HFFc6 (cell line): ENCODE results near the gene CUX1. TPM values are rescaled to one million over a fixed set of nuclear protein-coding genes. Genes with fewer than 3 reads are reported as not detected.

ENCODE experiments used
- DNase-seq: peaks from one replicate; pipeline ENCODE4 v3.0.0-alpha.2; 2018
- H3K27ac Mint-ChIP-seq: 2 replicates; pipeline ENCODE4 v1.8.0; 2020; ENCODE audit warnings: mild to moderate bottlenecking, mixed read lengths
- H3K27me3 Mint-ChIP-seq: 2 replicates; pipeline ENCODE4 v1.8.0; 2021; ENCODE audit warnings: mild to moderate bottlenecking, moderate library complexity, mixed read lengths; ENCODE audit not compliant: insufficient read depth
- H3K36me3 Mint-ChIP-seq: 2 replicates; pipeline ENCODE4 v1.8.0; 2021; ENCODE audit warnings: low read depth, mixed read lengths
- H3K4me1 Mint-ChIP-seq: 2 replicates; pipeline ENCODE4 v1.8.0; 2020; ENCODE audit warnings: low read depth, mixed read lengths
- H3K4me3 Mint-ChIP-seq: 2 replicates; pipeline ENCODE4 v1.8.0; 2020; ENCODE audit warnings: mild to moderate bottlenecking, moderate library complexity, mixed read lengths
- H3K9me3 Mint-ChIP-seq: 2 replicates; pipeline ENCODE4 v1.8.0; 2020; ENCODE audit warnings: mild to moderate bottlenecking, mixed read lengths
- total RNA-seq, 6 experiments: library from RNA; stranded (reverse); fragmentation: NEBNext Ultra II Directional; extraction: Animal tissue kit (Norgen Biotek cat#: 25700); gene quantifications; 2 replicates in 1 of 6; 3 replicates in 5 of 6; pipeline ENCODE4 v1.2.3, GENCODE V29; 2021
- TF ChIP-seq, protein P1 (sequence below): fragments of 200-600 bp; sonication (generic); IDR thresholded peaks from 2 replicates; pipeline ENCODE4 v1.5.0; 2021; ENCODE audit warnings: antibody characterized with exemption, mild to moderate bottlenecking

CUX1 gene
- total RNA-seq, 6 experiments from 2014 or later = 46.9 to 64.2 (median 51.6) TPM

DNA sequence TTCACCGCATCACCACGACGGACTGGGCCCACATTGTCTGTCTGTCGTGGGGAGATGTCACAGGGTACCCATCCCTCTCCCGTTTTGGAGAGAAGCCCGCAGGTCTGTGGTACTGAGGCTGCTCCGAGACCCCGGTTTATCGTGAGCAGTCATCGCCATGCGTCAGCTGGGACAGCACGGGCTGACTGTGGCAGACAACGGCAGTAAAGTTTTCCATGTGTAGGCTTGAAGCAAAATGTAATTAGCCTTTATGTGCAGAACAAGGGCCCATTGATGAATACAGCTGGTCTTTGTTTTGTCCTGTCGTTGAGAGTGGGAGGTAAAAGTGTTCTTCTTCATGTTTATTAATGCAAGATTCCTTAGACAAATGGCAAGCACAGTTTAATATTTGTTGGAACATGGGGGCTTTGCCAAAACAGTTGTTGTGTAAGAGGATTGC is 301.8 kb downstream of the CUX1 start:
- no peak for DNase-seq
- Mint-ChIP-seq H3K4me1 (peaks cover 33% of the 10 kb centered on the region), H3K27ac (no peak overlapping the region), H3K9me3 (no peaks in the 10 kb centered on the region), H3K36me3 (peaks cover 19% of the 10 kb centered on the region), H3K27me3 (no peaks in the 10 kb centered on the region; the same call in 1 of the 2 replicates), H3K4me3 (no peak overlapping the region)
- TF ChIP-seq, protein P1, sequence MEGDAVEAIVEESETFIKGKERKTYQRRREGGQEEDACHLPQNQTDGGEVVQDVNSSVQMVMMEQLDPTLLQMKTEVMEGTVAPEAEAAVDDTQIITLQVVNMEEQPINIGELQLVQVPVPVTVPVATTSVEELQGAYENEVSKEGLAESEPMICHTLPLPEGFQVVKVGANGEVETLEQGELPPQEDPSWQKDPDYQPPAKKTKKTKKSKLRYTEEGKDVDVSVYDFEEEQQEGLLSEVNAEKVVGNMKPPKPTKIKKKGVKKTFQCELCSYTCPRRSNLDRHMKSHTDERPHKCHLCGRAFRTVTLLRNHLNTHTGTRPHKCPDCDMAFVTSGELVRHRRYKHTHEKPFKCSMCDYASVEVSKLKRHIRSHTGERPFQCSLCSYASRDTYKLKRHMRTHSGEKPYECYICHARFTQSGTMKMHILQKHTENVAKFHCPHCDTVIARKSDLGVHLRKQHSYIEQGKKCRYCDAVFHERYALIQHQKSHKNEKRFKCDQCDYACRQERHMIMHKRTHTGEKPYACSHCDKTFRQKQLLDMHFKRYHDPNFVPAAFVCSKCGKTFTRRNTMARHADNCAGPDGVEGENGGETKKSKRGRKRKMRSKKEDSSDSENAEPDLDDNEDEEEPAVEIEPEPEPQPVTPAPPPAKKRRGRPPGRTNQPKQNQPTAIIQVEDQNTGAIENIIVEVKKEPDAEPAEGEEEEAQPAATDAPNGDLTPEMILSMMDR = no peak

DNA sequence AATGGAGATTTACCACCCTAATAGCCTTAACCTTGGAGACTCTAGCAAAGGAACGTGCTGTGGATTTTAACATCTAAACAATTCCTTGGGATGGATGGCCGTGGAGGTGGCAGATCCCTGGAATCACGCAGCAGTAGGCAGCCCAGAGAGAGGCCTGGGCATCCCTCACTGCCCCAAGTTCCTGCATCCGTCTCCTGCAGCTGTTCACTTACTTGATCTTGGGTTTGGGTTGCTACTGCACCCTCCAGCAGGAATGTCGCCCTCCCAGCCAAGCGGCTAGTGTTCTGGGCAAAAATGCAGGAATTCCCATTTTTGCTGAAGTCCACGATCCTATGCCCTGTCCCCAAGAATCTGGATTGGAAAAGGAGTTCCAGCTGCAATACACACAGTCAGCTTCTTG is 302.5 kb downstream of the CUX1 start:
- peaks cover 19% of the 10 kb centered on the region for H3K36me3 Mint-ChIP-seq
- no peak overlapping the region for H3K4me3 Mint-ChIP-seq
- H3K9me3 Mint-ChIP-seq = no peaks in the 10 kb centered on the region
- no peak overlapping the region for H3K27ac Mint-ChIP-seq
- peaks cover 40% of the 10 kb centered on the region for H3K4me1 Mint-ChIP-seq
- TF ChIP-seq, protein P1 = no peak
- DNase-seq = no peak
- H3K27me3 Mint-ChIP-seq = no peaks in the 10 kb centered on the region; the same call in 1 of the 2 replicates

DNA sequence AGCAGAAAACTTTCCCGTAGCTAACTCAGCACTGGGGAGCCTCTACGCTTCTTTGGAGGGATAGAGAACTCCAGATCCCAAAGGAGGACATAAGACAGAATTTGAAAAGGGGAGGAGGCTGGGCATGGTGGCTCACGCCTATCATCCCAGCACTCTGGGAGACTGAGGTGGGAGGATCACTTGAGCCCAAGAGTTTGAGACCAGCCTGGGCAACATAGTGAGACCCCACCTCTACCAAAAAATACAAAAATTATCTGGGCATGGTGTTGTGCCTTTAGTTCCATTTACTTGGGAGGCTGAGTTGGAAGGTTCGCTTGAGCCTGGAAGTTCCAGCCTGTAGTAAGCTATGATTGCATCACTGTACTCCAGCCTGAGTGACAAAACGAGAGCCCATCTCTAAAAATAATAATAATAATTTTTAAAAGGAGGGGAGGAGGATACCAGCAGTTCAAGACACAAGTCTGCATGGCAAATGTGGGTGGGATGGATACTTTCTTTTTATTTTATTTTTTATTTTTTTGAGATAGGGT is 303.3 kb downstream of the CUX1 start:
- H3K36me3 Mint-ChIP-seq = peaks cover 12% of the 10 kb centered on the region
- TF ChIP-seq, protein P1 = no peak
- no peak overlapping the region for H3K4me3 Mint-ChIP-seq
- no peaks in the 10 kb centered on the region; the same call in 1 of the 2 replicates for H3K27me3 Mint-ChIP-seq
- H3K9me3 Mint-ChIP-seq = no peaks in the 10 kb centered on the region
- no peak for DNase-seq
- H3K27ac Mint-ChIP-seq = no peak overlapping the region
- H3K4me1 Mint-ChIP-seq = peaks cover 47% of the 10 kb centered on the region

DNA sequence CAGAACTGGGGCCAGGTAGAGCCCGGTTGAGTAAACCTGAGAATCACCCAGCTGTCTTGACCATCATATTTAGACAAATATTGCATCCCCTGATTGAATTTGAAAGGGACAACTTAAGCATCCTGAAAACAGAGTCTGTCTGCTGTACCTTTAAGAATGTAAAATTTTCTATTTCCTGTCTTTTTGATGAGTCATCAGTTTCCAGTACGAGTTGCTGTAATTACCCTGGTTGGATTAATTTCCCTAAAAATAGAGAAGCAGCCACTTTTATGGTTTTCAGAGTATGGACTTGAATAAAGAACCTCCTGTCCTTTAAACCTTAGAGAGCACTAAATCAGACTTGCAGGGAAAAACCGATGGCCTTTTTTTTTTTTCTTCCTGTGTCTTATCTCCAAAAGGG is 304.6 kb downstream of the CUX1 start:
- Mint-ChIP-seq H3K27ac (peak overlapping the region; percentile 88), H3K27me3 (peaks cover 1% of the 10 kb centered on the region; the same call in 1 of the 2 replicates), H3K4me1 (peaks cover 47% of the 10 kb centered on the region), H3K9me3 (no peaks in the 10 kb centered on the region), H3K36me3 (no peaks in the 10 kb centered on the region), H3K4me3 (peak overlapping the region; percentile 63)
- TF ChIP-seq, protein P1 = no peak
- peak; percentile 45 for DNase-seq

DNA sequence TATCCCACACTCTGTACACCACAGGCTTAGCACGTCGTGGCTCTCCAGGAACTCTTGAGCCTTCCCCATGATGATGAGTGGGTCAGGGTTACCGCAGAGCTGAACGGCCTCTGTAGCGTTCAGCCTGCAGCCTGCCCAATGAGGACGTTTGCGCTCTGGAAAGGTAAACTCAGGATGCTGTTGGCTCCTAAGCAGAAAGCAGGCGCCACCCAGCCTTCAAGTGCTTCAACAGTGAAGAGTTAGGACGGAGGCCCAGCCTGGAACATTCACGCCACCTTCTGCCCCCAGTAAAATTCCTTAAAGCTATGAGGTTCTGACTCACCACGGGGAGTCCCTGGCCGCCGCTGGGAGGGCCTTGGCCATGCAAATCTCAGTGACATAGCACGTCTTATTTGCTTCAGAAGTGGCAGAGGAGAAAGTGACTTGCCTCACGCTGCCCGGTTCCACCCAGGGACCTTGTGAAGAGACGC is 307.7 kb downstream of the CUX1 start:
- peaks cover 32% of the 10 kb centered on the region for H3K4me1 Mint-ChIP-seq
- no peaks in the 10 kb centered on the region for H3K9me3 Mint-ChIP-seq
- H3K4me3 Mint-ChIP-seq = peak overlapping the region; percentile 54
- H3K36me3 Mint-ChIP-seq = no peaks in the 10 kb centered on the region; the same call in 1 of the 2 replicates
- H3K27ac Mint-ChIP-seq = peak overlapping the region; percentile 88
- TF ChIP-seq, protein P1 = peak; percentile 50
- H3K27me3 Mint-ChIP-seq = peaks cover 3% of the 10 kb centered on the region; the same call in 1 of the 2 replicates
- DNase-seq = peak; percentile 86
